GM21737 (cell line): ENCODE measurements around the gene TSPO.

Experiments
- ATAC-seq: cut with Tn5 transposase; IDR thresholded peaks from one replicate; pipeline ENCODE4 v1.9.1; 2021; ENCODE audit warnings: mild to moderate bottlenecking, moderate library complexity; ENCODE audit not compliant: unreplicated experiment

The TSPO gene

DNA sequence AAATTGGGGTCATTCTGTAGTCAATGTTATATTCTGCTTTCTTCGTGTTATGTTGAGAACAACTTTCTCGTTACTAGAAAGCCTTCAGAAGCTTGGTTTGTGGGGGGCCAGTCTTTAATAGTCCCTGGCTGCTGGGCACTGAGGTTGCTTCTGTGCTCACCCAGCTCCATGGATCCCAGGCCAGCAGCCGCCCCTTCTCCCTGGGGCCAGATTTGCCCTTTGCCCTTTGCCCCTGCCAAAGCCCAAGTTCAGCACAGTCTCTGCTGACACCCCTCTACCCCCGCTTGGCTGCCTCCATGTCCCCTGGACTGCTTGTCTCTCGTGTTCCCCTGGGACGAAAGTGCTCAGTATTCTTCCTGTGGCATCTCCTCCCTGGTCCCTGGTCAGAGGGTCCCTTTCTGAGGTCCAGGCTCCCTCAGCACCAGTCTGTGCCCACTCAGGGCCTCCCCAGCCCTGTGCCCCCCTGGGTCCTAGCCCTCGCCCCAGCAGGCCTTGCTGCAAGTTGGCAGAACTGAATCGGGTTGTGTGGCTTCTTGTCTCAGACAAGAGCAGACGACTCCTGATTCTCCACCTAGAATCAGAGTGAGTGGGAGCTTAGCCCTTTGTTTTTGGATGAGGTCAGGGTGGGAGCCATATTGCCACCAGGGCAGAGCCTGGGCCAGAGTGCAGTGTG lies 6.7 kb downstream of the TSPO start:
- ATAC-seq = no peak

DNA sequence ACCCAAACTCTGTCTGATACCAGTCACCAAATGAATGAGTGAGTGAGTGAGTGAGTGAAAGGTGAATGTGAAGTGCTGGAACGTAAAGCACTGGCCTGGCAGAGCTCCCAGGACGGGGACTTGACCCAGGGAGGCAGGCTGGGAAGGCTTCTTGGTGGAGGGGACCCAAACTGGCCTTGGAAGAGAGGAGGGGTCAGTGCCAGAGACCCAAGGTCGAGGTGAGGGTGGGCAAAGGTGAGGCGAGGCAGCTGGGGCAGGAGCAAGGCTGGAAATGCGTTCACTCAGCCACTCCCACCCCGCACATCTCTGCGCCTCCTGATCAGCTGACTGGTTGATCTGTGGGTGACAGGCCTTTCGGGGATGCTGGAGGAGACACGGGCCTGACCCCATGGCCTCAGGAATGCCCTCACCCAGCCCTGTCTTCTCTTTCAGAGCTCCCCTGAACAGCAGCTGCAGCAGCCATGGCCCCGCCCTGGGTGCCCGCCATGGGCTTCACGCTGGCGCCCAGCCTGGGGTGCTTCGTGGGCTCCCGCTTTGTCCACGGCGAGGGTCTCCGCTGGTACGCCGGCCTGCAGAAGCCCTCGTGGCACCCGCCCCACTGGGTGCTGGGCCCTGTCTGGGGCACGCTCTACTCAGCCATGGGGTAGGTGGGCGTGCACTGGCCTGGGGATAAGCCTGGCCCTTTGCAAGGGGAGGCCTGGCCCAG lies 7.6 kb downstream of the TSPO start:
- ATAC-seq = no peak

DNA sequence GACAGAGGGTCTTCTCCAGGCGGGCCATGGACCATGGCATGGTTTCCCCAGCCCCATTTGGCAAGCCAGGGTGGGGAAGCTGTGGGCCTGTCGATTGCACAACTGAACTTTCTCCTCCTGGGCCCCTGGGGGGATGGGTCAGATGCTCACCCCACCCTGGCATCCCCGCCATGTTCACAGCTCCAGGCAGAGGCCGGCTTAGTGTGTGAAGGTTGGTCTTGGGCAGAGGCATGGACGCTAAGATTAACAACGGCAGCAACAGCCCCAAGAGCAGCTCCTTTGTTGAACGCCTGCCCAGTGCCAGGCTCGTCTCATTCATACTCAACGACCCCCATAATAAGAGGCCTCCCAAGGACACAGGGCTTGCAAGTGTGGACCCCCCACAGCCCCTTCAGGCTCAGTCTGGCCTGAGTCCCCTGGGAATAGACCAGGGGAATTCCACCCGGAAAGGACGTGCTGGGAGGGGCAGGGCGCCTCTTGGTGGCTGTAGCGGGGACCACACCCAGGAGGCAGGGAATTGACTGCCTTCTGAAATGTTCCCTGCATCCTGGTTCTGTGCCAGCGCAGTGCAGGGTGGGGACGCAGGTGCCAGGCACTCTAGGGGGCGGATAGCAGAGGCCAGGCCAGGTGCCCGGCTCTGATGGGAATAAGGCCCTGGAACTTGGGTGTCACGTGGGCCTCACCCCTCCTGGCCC lies 8.3 kb downstream of the TSPO start:
- no peak for ATAC-seq

DNA sequence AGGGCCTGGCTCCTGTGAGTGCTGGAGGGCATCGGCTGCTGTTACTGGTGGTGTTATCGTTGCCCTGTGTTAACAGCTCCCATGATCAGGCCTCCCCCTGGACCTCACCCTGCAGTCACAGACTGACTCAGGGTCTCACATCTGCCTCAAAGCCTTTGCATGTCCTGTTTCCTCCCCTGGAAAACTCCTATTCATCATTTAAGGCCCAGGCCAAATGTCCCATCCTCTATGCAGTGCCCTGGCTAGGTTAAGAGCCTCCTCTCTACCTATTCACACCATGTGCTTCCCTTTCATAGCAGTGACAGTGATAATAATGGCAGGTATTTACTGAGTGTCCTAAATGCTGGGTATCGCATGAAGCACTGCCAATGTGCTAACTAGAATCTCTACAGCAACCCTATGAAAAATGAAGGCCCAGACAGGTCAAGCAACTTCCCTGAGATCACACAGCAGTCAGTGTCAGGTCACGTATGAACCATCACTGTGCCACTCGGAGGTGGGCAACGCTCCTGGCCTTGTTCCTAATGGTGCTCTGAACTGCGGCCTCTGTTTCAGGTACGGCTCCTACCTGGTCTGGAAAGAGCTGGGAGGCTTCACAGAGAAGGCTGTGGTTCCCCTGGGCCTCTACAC lies 9.3 kb downstream of the TSPO start:
- no peak for ATAC-seq

DNA sequence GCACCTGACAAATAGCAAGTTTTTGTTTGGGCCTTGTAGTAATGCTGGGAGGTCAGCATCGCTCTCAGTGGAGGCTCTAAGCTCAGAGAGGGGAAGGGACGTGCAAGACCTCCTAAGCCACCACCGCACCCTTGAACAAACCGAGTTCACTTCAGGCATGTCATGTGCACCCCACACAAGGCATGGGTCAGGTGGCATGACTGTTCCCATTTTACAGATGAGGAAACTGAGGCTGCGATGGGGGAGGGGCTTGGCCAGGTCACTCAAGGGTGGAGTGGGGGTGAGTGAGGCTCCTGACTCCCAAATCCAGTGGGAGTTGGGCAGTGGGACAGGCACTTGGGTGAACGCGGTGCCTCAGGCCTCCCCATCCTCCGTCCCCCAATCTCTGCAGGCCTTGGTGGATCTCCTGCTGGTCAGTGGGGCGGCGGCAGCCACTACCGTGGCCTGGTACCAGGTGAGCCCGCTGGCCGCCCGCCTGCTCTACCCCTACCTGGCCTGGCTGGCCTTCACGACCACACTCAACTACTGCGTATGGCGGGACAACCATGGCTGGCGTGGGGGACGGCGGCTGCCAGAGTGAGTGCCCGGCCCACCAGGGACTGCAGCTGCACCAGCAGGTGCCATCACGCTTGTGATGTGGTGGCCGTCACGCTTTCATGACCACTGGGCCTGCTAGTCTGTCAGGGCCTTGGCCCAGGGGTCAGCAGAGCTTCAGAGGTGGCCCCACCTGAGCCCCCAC lies 11.2 kb downstream of the TSPO start:
- ATAC-seq = no peak

DNA sequence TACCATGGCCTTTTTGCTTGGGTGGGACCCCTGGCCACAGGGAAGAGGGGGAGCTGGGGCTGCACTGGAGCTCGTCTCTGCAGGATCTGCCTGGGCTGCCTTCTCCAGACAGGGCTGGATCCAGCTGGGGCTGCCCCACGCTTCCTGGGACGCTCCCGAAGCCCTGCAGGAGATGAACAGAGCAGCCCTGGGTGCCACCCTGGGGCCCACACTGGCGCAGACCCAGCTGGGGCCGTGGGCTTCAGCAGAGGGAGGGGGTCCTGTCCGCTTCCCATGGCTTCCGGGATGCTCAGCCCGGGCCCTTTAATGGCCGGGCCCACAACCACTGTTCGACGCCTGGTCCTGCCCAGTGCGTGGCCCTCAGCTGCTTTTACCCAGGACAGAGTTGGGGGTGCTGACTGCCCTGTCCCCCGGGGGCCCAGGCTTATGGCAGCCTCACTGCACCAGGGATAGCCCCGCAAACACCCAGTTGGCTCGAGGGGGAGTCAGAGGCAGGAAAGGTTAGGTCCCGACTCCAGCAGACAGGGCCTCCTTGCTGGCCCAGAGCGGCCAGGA lies 12.0 kb downstream of the TSPO start:
- ATAC-seq = no peak

DNA sequence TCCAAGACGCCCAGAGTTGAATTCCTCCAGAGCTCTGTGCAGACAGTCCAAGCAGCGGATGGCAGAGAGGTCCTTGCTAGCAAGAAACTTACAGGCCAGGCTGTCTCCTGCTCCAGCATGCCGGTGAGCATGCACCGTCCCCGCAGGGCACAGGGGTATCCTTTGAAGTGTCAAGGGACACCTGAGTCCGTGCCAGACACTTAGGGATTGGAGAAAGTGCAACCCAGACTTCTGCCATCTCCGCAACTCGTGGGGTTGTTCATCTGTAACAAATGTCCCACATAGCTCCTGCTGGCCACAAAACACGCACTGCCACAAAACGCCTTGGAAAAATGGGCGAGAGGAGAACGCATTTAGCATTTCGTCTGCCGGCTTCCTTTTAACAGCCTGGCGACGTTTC lies 13.3 kb downstream of the TSPO start:
- ATAC-seq = no peak

DNA sequence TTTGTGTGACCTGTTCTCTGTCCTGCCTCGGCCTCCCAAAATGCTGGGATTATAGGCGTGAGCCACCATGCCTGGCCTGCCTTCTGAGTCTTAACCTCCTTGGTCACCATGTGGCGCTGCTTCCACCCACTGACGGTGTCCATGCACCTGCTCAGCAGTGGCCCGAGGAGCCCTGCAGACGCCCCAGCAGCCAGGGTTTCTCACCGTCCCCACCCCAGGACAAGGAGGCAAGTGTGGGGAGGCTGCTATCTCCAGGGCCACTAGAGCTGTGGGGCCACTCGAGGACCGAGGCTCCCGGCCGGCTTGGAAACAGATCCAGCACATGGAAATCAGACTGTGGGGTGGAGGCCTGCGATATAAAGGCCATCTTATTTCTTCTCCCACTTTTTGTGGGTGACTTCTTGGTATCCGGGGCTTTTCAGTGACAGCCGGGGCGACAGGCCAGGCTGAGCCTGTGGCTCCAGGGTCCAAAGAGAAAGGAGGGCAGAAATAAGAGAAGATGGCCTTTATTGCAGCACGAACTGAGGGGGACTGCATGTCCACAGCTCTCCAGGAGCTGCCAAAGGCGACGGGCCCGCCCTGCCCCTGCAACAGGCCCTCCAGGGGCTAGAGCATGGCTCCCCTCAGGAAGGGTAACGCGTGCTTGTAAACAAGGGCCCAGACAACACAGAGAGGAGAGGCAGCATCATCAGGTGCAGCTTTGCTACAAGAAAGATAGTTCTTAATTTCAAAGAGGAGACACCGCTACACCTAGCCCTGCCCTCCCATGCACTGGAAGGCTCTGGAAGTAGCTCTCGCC lies 15.0 kb downstream of the TSPO start:
- ATAC-seq = no peak

DNA sequence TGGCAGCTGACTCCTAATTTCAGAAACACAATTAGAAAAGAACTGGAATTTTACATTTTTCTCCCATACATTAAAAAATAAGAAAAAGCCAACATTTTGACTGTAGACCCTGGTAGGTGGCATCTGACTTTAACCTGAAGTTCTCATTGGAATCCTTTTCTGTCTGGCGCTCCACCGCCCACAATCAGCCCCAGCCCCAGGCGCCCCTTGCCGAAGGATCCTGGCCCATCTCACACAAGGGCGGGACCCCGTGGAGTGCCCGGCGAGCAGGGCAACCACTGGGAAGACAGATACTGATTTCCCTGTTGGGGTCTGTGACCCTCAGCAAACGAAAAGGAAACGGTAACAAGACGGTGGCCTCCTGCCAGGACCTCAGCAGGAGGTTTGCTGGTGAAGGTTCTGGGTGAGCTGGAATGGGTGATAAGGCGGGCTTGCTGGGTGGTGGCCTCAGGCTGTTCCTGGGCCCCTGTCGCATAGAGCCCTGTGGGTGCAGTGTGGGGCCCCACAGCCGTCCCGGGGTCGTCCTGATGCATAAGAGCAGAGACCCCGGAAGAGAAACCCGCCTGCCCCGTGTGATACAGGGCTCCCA lies 15.7 kb downstream of the TSPO start:
- no peak for ATAC-seq

DNA sequence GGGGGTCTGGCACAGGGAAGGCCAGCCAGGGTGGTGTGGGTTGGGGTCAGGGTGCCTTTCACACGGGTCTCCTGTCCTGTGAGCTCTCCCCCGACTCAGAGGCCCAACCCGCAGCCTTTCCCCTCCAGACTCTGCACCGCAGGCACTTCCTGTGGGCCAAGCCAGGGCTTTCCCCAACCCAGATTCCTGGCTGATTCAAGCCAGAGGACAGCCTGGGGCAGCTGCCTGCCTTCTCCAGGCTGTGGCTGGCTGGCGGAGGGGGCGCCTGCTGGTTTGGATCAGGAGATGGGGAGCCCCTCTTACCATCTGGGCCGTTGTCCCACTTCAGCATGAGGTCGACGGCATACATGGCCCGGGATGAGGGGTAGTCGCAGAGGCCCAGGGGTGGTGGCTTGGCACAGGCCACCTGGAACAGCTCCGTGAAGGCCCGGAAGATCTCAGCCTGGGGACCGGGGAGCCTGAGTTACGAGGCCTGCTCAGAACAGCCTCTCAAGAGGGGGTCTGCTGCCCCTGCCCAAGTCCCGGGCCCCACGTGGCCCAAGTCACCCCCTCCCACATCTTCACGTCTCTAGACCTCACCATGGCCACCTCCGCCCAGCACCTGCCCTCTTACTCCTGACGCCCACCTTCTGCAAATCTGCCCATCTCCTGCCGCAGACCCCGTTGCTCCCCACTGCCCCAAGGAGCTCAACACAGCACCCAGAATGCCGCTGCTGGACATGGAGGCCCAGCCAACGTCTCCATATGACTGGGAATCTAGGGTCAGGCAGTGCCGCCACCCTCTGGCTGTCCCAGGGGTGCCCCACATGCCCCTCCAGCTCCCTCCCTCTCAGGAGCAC lies 17.3 kb downstream of the TSPO start:
- ATAC-seq = no peak

DNA sequence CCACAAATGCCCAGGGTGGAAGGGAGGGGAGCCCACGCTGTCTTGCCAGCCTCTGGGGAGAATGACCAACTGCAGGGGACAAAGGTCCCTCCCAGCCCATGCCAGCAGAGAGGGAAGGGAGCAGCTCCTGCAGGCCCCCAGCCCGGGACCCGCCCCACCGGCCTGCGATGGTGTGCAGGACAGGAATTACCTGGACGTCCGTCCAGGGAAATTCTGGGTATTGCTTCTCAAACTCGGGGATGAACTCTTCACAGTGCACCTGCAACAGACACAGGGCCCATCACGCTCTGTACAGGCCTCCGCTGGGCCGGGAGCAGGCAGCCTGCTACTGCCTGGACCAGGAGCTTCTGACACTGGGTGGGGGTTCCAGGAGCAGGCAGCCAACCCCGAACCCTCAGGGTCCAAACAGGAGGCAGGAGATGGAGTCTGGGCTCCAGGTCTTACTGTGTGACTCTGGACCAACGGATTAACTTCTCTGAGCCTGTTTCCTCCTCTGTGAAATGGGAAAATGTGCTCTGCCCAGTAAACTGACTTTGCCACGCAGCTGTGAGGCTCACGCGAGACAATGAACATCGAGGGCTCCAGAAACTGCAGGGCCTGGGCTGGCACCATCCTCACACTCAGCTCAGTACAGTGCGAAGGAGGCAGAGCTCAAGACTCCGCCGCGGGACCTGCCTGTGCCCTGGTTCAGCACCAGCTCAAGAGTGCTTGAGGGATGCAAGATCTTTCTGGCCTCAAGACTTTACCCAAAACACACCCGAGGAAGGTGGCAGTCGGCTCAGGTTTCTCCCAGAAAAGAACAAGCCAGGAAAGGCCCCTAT lies 18.2 kb downstream of the TSPO start:
- no peak for ATAC-seq

DNA sequence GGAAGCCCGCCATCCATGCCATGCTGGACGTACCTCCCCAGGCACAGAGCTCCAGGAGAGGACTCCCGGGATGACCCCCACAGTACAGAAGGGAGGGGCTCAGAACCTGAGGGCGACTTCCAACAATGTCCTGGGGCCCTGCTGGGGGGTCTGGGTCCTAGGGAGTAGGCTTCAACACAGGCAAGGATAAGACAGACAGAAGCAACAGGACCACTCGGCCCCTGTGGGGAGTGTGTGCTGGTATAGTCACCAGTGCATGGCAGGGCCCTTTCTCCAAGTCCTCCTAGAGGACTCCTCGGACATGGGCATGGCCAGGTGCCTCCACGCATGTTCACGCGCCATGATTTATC lies 18.7 kb downstream of the TSPO start:
- no peak for ATAC-seq

DNA sequence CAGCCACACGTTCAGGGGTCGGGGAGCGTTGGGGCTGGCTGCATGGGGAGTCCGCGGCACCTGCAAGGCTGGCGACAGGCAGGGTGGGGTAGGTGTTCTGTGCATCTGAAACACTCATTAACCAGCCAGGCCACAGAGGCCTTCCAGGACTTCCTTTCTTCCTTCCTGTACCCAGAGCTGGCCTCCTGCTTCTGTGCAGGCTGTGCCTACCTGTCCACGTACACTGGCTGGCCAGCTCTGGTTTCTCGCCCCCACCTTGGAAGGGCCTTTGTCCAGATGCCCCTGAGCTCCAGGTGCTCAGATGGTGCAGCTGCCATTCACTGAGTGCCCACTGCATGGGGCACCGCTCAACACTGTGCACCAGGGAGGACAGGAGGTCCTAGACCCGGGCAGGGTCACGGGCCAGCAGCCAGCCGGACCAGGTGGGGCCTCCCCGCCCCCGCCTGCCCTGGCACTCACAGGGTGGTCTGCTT lies 19.7 kb downstream of the TSPO start:
- ATAC-seq = no peak

DNA sequence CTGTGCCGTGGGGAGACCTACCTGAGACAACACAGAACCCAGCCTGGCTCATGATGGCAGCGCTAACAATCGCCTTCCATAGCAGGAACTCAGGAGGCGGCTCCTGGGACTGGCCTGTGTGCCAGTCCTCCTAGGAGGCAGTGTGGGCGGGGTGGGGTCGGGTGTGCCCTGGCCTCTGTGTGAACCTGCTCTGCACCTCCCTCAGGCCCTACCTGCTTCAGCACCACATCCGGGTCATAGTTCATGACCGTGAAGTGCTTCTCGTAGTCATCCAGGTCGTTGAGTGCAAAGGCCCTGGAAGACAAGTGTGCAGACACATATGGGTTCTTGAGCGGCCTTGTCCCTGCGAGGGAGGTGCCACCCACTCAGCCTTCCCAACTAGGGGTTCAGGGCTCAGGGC lies 20.2 kb downstream of the TSPO start:
- no peak for ATAC-seq

DNA sequence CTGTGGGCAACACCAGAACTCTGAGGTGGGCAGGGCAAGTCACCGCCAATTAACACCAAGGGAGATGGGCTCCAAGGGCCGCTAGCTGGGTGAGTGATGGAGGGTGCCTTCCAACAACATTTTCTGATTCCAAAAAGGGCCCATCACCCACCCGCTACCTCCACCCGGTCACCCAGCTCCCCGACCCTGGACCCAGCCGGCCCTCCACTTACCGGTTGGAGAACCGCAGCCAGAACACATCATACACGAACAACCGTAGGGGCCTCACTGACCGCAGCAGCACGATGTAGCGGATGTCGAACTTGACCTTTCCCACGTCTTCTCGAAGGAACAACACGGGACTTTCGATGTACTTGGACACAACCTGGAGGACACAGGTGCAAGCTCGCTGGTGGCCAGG lies 20.8 kb downstream of the TSPO start:
- no peak for ATAC-seq

DNA sequence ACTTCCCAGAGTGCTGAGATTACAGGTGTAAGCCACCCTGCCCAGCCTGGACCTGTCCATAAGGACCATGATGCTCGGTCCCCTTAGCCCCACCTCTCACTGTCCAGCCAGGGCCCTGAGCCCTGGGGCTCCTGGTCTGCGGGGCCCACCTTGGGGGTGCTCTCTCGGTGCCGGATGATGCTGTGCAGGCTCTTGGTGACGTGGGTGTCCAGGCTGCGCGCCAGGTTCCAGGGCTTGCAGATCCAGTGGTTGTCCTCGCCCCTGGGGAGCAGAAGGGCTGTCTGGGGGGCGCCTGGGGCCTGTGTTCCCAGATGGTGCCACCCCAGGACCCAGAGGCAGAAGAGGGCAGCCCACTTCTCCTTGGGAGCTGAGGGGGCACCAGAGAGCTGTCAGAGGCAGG lies 22.2 kb downstream of the TSPO start:
- ATAC-seq = no peak

DNA sequence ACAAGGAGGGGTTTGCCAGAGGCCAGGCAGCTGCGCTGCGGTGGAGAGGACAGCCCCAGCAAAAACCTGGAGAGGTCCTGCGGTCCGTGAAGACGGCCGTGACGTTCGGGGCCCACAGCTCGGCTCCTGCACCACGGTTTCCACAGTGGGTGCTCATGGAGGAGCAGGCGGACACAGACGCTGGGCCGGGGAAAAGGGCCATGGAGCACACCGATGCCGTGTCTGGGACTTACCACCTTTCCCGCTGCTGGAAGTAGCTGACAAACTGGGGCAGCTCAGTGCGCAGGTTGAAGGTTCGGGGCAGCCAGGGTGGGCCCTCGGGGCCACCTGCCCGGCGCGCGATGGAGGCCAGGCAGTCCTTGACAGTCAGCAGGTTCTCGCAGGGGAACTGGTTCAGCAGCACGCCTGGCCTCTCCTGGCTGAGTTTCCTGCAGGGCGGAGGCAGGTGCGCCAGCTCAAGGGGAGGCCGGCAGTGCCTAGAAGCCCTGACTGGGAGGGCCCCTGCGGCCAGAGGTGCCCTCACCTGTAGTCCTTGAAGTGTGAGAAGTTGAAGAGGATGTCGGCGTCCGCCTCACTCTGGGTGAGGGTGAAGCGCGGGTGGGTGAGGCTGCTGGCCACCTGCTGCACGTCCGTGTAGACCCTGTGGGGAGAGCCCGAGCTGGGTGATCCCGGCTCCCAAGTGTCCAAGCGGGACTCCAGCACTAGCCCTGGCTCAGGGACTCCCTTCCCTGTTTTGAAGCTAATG lies 22.8 kb downstream of the TSPO start:
- ATAC-seq = no peak
